HL-60 (cell line): ENCODE data around the gene TAOK2.
A peak's percentile ranks its signal among the peaks of the same experiment; 100 is the strongest.

Experiments used
- DNase-seq, 2 experiments: peaks; one replicate each; pipeline ENCODE4 v3.0.0-alpha.2; 2010 to 2020; ENCODE audit warnings: low read depth in 1 of 2, low spot score in 1 of 2
- H3K27ac ChIP-seq: fragments of 250-450 bp; sonication (Bioruptor Pico); replicated peaks from 2 replicates; pipeline ENCODE4 v1.5.1; 2020; ENCODE audit warnings: mild to moderate bottlenecking, moderate library complexity
- H3K27me3 ChIP-seq: fragments of 250-450 bp; sonication (Bioruptor Pico); 2 replicates; pipeline ENCODE4 v1.5.1; 2021; ENCODE audit warnings: mild to moderate bottlenecking, moderate library complexity; ENCODE audit not compliant: insufficient read depth, poor library complexity, severe bottlenecking
- H3K4me3 ChIP-seq: replicated peaks from 2 replicates; pipeline ENCODE4 v1.5.1; 2011; ENCODE audit warnings: mild to moderate bottlenecking, control low read depth, low read length; ENCODE audit not compliant: insufficient read depth
- GABPA ChIP-seq: IDR thresholded peaks from 2 replicates; pipeline ENCODE4 v1.6.1; 2012; ENCODE audit warnings: low read depth
- POLR2AphosphoS5 ChIP-seq: IDR thresholded peaks from 2 replicates; pipeline ENCODE4 v1.6.1; 2012; ENCODE audit warnings: low read depth
- SPI1 ChIP-seq: IDR thresholded peaks from 2 replicates; pipeline ENCODE4 v1.6.1; 2012; ENCODE audit warnings: low read depth, mild to moderate bottlenecking, borderline replicate concordance
- TF ChIP-seq, protein P1 (sequence below): IDR thresholded peaks from 2 replicates; pipeline ENCODE4 v1.6.1; 2012; ENCODE audit warnings: low read depth; ENCODE audit not compliant: insufficient replicate concordance
- TF ChIP-seq, protein P2 (sequence below): IDR thresholded peaks from one replicate; pipeline ENCODE4 v1.5.1; 2011; ENCODE audit warnings: low read length, control low read depth, inconsistent platforms; ENCODE audit not compliant: insufficient read depth

Gene TAOK2

DNA sequence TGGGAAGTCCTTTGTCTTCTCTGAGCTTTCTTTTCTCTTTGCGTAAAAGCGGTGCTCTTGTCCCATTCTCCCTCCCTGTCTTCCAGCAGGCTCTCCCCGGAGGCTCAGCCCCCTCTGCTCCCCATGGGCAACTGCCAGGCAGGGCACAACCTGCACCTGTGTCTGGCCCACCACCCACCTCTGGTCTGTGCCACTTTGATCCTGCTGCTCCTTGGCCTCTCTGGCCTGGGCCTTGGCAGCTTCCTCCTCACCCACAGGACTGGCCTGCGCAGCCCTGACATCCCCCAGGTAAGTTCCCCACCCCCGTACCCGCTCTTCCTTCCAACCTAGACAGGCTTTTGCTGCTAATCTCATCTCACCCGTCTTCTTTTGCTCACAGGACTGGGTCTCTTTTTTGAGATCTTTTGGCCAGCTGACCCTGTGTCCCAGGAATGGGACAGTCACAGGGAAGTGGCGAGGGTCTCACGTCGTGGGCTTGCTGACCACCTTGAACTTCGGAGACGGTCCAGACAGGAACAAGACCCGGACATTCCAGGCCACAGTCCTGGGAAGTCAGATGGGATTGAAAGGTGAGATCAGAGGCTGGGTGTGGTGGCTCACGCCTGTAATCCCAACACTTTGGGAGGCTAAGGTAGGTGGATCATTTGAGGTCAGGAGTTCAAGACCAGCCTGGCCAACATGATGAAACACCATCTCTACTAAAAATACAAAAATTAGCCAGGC lies 10.5 kb upstream of the TAOK2 start:
- H3K27me3 ChIP-seq, result no peaks in the 10 kb centered on the region
- H3K27ac ChIP-seq, result peak overlapping the region; percentile 81; the same call in 1 of the 2 replicates
- TF ChIP-seq, protein P1, sequence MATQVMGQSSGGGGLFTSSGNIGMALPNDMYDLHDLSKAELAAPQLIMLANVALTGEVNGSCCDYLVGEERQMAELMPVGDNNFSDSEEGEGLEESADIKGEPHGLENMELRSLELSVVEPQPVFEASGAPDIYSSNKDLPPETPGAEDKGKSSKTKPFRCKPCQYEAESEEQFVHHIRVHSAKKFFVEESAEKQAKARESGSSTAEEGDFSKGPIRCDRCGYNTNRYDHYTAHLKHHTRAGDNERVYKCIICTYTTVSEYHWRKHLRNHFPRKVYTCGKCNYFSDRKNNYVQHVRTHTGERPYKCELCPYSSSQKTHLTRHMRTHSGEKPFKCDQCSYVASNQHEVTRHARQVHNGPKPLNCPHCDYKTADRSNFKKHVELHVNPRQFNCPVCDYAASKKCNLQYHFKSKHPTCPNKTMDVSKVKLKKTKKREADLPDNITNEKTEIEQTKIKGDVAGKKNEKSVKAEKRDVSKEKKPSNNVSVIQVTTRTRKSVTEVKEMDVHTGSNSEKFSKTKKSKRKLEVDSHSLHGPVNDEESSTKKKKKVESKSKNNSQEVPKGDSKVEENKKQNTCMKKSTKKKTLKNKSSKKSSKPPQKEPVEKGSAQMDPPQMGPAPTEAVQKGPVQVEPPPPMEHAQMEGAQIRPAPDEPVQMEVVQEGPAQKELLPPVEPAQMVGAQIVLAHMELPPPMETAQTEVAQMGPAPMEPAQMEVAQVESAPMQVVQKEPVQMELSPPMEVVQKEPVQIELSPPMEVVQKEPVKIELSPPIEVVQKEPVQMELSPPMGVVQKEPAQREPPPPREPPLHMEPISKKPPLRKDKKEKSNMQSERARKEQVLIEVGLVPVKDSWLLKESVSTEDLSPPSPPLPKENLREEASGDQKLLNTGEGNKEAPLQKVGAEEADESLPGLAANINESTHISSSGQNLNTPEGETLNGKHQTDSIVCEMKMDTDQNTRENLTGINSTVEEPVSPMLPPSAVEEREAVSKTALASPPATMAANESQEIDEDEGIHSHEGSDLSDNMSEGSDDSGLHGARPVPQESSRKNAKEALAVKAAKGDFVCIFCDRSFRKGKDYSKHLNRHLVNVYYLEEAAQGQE, result no peak
- TF ChIP-seq SPI1 (no peak), POLR2AphosphoS5 (no peak), GABPA (no peak)
- TF ChIP-seq, protein P2, sequence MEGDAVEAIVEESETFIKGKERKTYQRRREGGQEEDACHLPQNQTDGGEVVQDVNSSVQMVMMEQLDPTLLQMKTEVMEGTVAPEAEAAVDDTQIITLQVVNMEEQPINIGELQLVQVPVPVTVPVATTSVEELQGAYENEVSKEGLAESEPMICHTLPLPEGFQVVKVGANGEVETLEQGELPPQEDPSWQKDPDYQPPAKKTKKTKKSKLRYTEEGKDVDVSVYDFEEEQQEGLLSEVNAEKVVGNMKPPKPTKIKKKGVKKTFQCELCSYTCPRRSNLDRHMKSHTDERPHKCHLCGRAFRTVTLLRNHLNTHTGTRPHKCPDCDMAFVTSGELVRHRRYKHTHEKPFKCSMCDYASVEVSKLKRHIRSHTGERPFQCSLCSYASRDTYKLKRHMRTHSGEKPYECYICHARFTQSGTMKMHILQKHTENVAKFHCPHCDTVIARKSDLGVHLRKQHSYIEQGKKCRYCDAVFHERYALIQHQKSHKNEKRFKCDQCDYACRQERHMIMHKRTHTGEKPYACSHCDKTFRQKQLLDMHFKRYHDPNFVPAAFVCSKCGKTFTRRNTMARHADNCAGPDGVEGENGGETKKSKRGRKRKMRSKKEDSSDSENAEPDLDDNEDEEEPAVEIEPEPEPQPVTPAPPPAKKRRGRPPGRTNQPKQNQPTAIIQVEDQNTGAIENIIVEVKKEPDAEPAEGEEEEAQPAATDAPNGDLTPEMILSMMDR, result no peak
- no peak overlapping the region; the same call in 1 of the 2 replicates for H3K4me3 ChIP-seq
- DNase-seq, result no peak

GRCh38 chr16:29968205-29968604 lies 5.5 kb upstream of the TAOK2 start:
- DNase-seq, result no peak
- no peak overlapping the region for H3K27ac ChIP-seq
- H3K27me3 ChIP-seq, result no peaks in the 10 kb centered on the region
- TF ChIP-seq GABPA, result no peak
- TF ChIP-seq, protein P1, result no peak
- TF ChIP-seq, protein P2, result no peak
- no peak overlapping the region for H3K4me3 ChIP-seq

DNA sequence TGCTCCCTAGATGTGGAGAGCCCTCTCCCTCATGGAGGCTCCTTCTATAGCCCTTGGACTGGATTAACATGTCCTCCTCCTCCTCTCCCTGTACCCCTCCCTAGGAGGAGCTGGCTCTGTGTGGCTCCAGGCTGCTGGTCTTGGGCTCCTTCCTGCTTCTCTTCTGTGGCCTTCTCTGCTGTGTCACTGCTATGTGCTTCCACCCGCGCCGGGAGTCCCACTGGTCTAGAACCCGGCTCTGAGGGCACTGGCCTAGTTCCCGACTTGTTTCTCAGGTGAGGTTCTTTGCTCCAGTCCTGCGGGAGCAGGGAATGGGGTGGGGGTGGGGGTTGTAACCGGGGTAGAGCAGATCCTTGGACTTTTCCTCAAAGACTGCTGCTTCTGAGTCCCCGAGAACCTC lies 2.4 kb upstream of the TAOK2 start:
- no peak for TF ChIP-seq POLR2AphosphoS5
- no peak for TF ChIP-seq SPI1
- TF ChIP-seq, protein P1, result no peak
- TF ChIP-seq GABPA, result no peak
- TF ChIP-seq, protein P2, result no peak
- no peak for DNase-seq
- H3K27me3 ChIP-seq, result no peaks in the 10 kb centered on the region
- no peak overlapping the region for H3K27ac ChIP-seq
- no peak overlapping the region for H3K4me3 ChIP-seq
